MM.1S (cell line): ENCODE data around the gene MLIP.

Source experiments
- DNase-seq: peaks from one replicate; pipeline ENCODE4 v3.0.0-alpha.2; 2015
- H2AFZ ChIP-seq: fragments of 300-600 bp; sonication (generic); 2 replicates; pipeline ENCODE4 v1.6.0; 2016; ENCODE audit warnings: antibody characterized with exemption, low read length
- H3F3A ChIP-seq: fragments of 300-600 bp; sonication (generic); 2 replicates; pipeline ENCODE4 v1.6.1; 2016; ENCODE audit warnings: mild to moderate bottlenecking, antibody characterized with exemption, low read length, moderate library complexity, mixed read lengths; ENCODE audit not compliant: insufficient read depth
- H3K27ac ChIP-seq: fragments of 300-600 bp; sonication (generic); 2 replicates; pipeline ENCODE4 v1.5.1; 2016; ENCODE audit warnings: mild to moderate bottlenecking, low read length
- H3K27me3 ChIP-seq: fragments of 300-600 bp; sonication (generic); replicated peaks from 2 replicates; pipeline ENCODE4 v1.6.0; 2016; ENCODE audit warnings: low read length; ENCODE audit not compliant: insufficient read depth
- H3K36me3 ChIP-seq: fragments of 300-600 bp; sonication (generic); replicated peaks from 2 replicates; pipeline ENCODE4 v1.6.1; 2016; ENCODE audit warnings: mild to moderate bottlenecking, low read length, mixed read lengths; ENCODE audit not compliant: insufficient read depth
- H3K4me1 ChIP-seq: fragments of 300-600 bp; sonication (generic); 2 replicates; pipeline ENCODE4 v1.6.1; 2016; ENCODE audit warnings: low read length, mixed read lengths
- H3K4me2 ChIP-seq: fragments of 300-600 bp; sonication (generic); 2 replicates; pipeline ENCODE4 v1.6.0; 2016; ENCODE audit warnings: low read depth, low read length
- H3K4me3 ChIP-seq: fragments of 300-600 bp; sonication (generic); 2 replicates; pipeline ENCODE4 v1.5.1; 2016; ENCODE audit warnings: low read length, mixed read lengths
- H3K79me2 ChIP-seq: fragments of 300-600 bp; sonication (generic); 2 replicates; pipeline ENCODE4 v1.6.1; 2016; ENCODE audit warnings: mixed run types, low read length, mixed read lengths
- H3K9ac ChIP-seq: fragments of 300-600 bp; sonication (generic); 2 replicates; pipeline ENCODE4 v1.6.1; 2016; ENCODE audit warnings: low read length, mixed read lengths
- H3K9me2 ChIP-seq: fragments of 300-600 bp; sonication (generic); replicated peaks from 2 replicates; pipeline ENCODE4 v1.6.1; 2016; ENCODE audit warnings: mild to moderate bottlenecking, low read length, mixed read lengths; ENCODE audit not compliant: insufficient read depth
- H3K9me3 ChIP-seq: fragments of 300-600 bp; sonication (generic); replicated peaks from 2 replicates; pipeline ENCODE4 v1.6.1; 2016; ENCODE audit warnings: mild to moderate bottlenecking, low read length, mixed read lengths; ENCODE audit not compliant: insufficient read depth
- H4K20me1 ChIP-seq: fragments of 300-600 bp; sonication (generic); 2 replicates; pipeline ENCODE4 v1.6.1; 2016; ENCODE audit warnings: mild to moderate bottlenecking, low read length, moderate library complexity, mixed read lengths; ENCODE audit not compliant: insufficient read depth
- CTCF ChIP-seq: fragments of 300-600 bp; sonication (generic); IDR thresholded peaks from 2 replicates; pipeline ENCODE4 v1.5.1; 2016; ENCODE audit warnings: antibody characterized with exemption, low read length, mixed read lengths
- EZH2 ChIP-seq: fragments of 300-600 bp; sonication (generic); optimal IDR thresholded peaks from 2 replicates; pipeline ENCODE3; 2017; ENCODE audit warnings: low read depth, mild to moderate bottlenecking, antibody characterized with exemption, low read length, mixed read lengths
- EZH2phosphoT487 ChIP-seq: fragments of 300-600 bp; sonication (generic); IDR thresholded peaks from 2 replicates; pipeline ENCODE4 v1.6.1; 2018; ENCODE audit warnings: antibody characterized with exemption, low read length

Gene MLIP

DNA sequence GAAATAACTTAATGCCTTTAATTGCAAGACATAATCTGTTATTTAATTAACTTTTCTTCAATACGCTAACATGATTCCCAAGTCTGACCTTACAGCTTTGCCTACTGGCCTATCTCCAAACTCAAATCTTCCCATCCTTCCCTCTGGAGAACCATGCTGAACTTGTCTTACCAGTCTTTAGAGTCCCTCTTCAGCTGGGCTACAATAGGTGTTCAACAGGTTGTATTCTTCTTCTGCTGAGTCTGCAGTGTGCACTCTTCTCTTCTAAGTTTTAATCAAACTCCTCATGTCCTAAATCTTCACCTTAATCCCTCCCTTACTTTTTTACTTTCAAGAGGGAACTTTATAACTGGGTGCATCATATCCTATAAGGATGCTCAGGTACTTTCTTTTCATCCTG lies 121.5 kb downstream of the MLIP start:
- H3K79me2 ChIP-seq, result no peaks in the 10 kb centered on the region
- no peaks in the 10 kb centered on the region for H3K27me3 ChIP-seq
- no peaks in the 10 kb centered on the region for H4K20me1 ChIP-seq
- H3K9me3 ChIP-seq, result no peaks in the 10 kb centered on the region
- H3K4me2 ChIP-seq, result no peak overlapping the region
- H3K9me2 ChIP-seq, result no peaks in the 10 kb centered on the region
- no peaks in the 10 kb centered on the region for H3F3A ChIP-seq
- no peak overlapping the region for H2AFZ ChIP-seq
- no peaks in the 10 kb centered on the region for H3K36me3 ChIP-seq
- DNase-seq, result no peak
- no peaks in the 10 kb centered on the region for H3K4me1 ChIP-seq
- no peak overlapping the region for H3K9ac ChIP-seq
- TF ChIP-seq EZH2phosphoT487, result no peak
- TF ChIP-seq CTCF, result no peak
- TF ChIP-seq EZH2, result no peak
- H3K27ac ChIP-seq, result no peak overlapping the region
- no peak overlapping the region for H3K4me3 ChIP-seq

GRCh38 chr6:54234539-54234938 lies 123.3 kb downstream of the MLIP start:
- no peaks in the 10 kb centered on the region for H3K36me3 ChIP-seq
- H3K9me2 ChIP-seq, result no peaks in the 10 kb centered on the region
- no peak overlapping the region for H3K9ac ChIP-seq
- no peak overlapping the region for H2AFZ ChIP-seq
- TF ChIP-seq EZH2 (no peak), EZH2phosphoT487 (no peak), CTCF (no peak)
- H3K4me1 ChIP-seq, result no peaks in the 10 kb centered on the region
- H3K9me3 ChIP-seq, result no peaks in the 10 kb centered on the region
- H3K27me3 ChIP-seq, result no peaks in the 10 kb centered on the region
- no peaks in the 10 kb centered on the region for H3K79me2 ChIP-seq
- H4K20me1 ChIP-seq, result no peaks in the 10 kb centered on the region
- no peak overlapping the region for H3K27ac ChIP-seq
- no peak overlapping the region for H3K4me3 ChIP-seq
- H3F3A ChIP-seq, result no peaks in the 10 kb centered on the region
- DNase-seq, result no peak
- no peak overlapping the region for H3K4me2 ChIP-seq

GRCh38 chr6:54236984-54237383 lies 125.7 kb downstream of the MLIP start:
- DNase-seq, result no peak
- no peak overlapping the region for H2AFZ ChIP-seq
- no peak overlapping the region for H3K9ac ChIP-seq
- no peaks in the 10 kb centered on the region for H3K27me3 ChIP-seq
- no peak overlapping the region for H3K27ac ChIP-seq
- no peaks in the 10 kb centered on the region for H3K36me3 ChIP-seq
- H3K4me2 ChIP-seq, result no peak overlapping the region
- H3K79me2 ChIP-seq, result no peaks in the 10 kb centered on the region
- TF ChIP-seq CTCF (no peak), EZH2phosphoT487 (no peak), EZH2 (no peak)
- no peaks in the 10 kb centered on the region for H3K4me1 ChIP-seq
- H3K9me2 ChIP-seq, result no peaks in the 10 kb centered on the region
- H3K9me3 ChIP-seq, result no peaks in the 10 kb centered on the region
- H3F3A ChIP-seq, result no peaks in the 10 kb centered on the region
- H3K4me3 ChIP-seq, result no peak overlapping the region
- no peaks in the 10 kb centered on the region for H4K20me1 ChIP-seq

GRCh38 chr6:54238396-54238795 lies 127.2 kb downstream of the MLIP start:
- no peak overlapping the region for H3K9ac ChIP-seq
- DNase-seq, result peak; percentile 19
- H3K9me2 ChIP-seq, result no peaks in the 10 kb centered on the region
- H3K36me3 ChIP-seq, result no peaks in the 10 kb centered on the region
- no peak overlapping the region for H2AFZ ChIP-seq
- H3K4me3 ChIP-seq, result no peak overlapping the region
- H3K9me3 ChIP-seq, result no peaks in the 10 kb centered on the region
- no peaks in the 10 kb centered on the region for H3K27me3 ChIP-seq
- no peaks in the 10 kb centered on the region for H4K20me1 ChIP-seq
- H3K79me2 ChIP-seq, result no peaks in the 10 kb centered on the region
- no peaks in the 10 kb centered on the region for H3K4me1 ChIP-seq
- no peak for TF ChIP-seq EZH2phosphoT487
- TF ChIP-seq CTCF, result no peak
- TF ChIP-seq EZH2, result no peak
- H3F3A ChIP-seq, result no peaks in the 10 kb centered on the region
- H3K27ac ChIP-seq, result no peak overlapping the region
- H3K4me2 ChIP-seq, result no peak overlapping the region
